B cell (primary cell): ENCODE results near the gene MRTO4. TPM values are rescaled to one million over a fixed set of nuclear protein-coding genes. Genes with fewer than 3 reads are reported as not detected.

Experiments
- ATAC-seq: fragments of 200-7000 bp; cut with Tn5 transposase; one replicate; pipeline ENCODE4 v1.10.0; 2021; ENCODE audit warnings: low read depth, mild to moderate bottlenecking, moderate number of reproducible peaks, moderate library complexity
- CTCF ChIA-PET: fragments of 350-600 bp; sonication (Branson Sonifier 250); formaldehyde crosslinking; loops from one replicate; lab custom pipeline; 2021; ENCODE audit warnings: antibody characterized with exemption, inconsistent platforms; lab: Charles Lee
- POLR2A ChIA-PET: fragments of 350-600 bp; sonication (Branson Sonifier 250); formaldehyde crosslinking; loops from one replicate; lab custom pipeline; 2021; ENCODE audit warnings: antibody characterized with exemption; lab: Charles Lee
- DNase-seq: peaks from one replicate; pipeline ENCODE4 v3.0.0; 2013
- H2AFZ ChIP-seq: 2 replicates; pipeline ENCODE4 v1.6.1; 2012; ENCODE audit warnings: mild to moderate bottlenecking, low read depth, low read length; ENCODE audit not compliant: insufficient read depth, poor library complexity, severe bottlenecking
- H3K27ac ChIP-seq, 2 donors: 1 replicate in 1 of 2; 2 replicates in 1 of 2; pipeline ENCODE4 v1.5.1; 2012 to 2013; ENCODE audit warnings: low read length in 2 of 2, mild to moderate bottlenecking in 2 of 2, moderate library complexity in 1 of 2
- H3K27me3 ChIP-seq, 4 experiments: fragments of 200-600 bp in 1 of 4; sonication (generic) in 1 of 4; replicated peaks in 1 of 4; 1 replicate in 2 of 4; 2 replicates in 2 of 4; pipeline versions ENCODE4 v1.6.1 to v1.7.0; 2013 to 2016; ENCODE audit warnings: low read length in 3 of 4, mild to moderate bottlenecking in 2 of 4, mixed read lengths in 1 of 4, moderate library complexity in 1 of 4; ENCODE audit not compliant: insufficient read depth in 4 of 4, control insufficient read depth in 3 of 4; ENCODE audit errors: control extremely low read depth in 1 of 4
- H3K36me3 ChIP-seq, 2 experiments: replicated peaks in 1 of 2; 1 replicate in 1 of 2; 2 replicates in 1 of 2; pipeline versions ENCODE4 v1.6.1 to v1.7.1; 2013; ENCODE audit warnings: low read length in 1 of 2; ENCODE audit not compliant: insufficient read depth in 2 of 2, control insufficient read depth in 1 of 2; ENCODE audit errors: control extremely low read depth in 1 of 2, extremely low read depth in 1 of 2
- H3K4me1 ChIP-seq, 2 donors: fragments of 200-600 bp in 1 of 2; sonication (generic) in 1 of 2; 1 replicate in 1 of 2; 2 replicates in 1 of 2; pipeline versions ENCODE4 v1.5.1 to v1.6.1; 2013 to 2017; ENCODE audit warnings: low read length in 2 of 2; ENCODE audit not compliant: control insufficient read depth in 2 of 2, insufficient read depth in 2 of 2
- H3K4me2 ChIP-seq: replicated peaks from 2 replicates; pipeline ENCODE3; 2012; ENCODE audit warnings: mild to moderate bottlenecking, low read depth, low read length; ENCODE audit not compliant: poor library complexity, severe bottlenecking
- H3K4me3 ChIP-seq, 5 experiments: fragments of 200-600 bp in 1 of 5; sonication (generic) in 1 of 5; 1 replicate in 3 of 5; 2 replicates in 2 of 5; pipeline versions ENCODE4 v1.5.1 to v1.7.0; 2011 to 2016; ENCODE audit warnings: low read length in 4 of 5, mild to moderate bottlenecking in 4 of 5, low read depth in 2 of 5, control low read depth in 1 of 5, moderate library complexity in 1 of 5; ENCODE audit not compliant: insufficient read depth in 1 of 5; ENCODE audit errors: control extremely low read depth in 1 of 5, extremely low read depth in 1 of 5
- H3K79me2 ChIP-seq: fragments of 200-600 bp; sonication (generic); one replicate; pipeline ENCODE4 v1.6.0; 2016; ENCODE audit warnings: low read length; ENCODE audit not compliant: control insufficient read depth, insufficient read depth
- H3K9ac ChIP-seq: fragments of 200-600 bp; sonication (generic); 2 replicates; pipeline ENCODE4 v1.6.1; 2017; ENCODE audit warnings: mild to moderate bottlenecking, low read length, moderate library complexity
- H3K9me3 ChIP-seq, 3 donors: one replicate each; pipeline versions ENCODE4 v1.6.1 to v1.7.1; 2013; ENCODE audit warnings: low read length in 2 of 3; ENCODE audit not compliant: control insufficient read depth in 2 of 3, insufficient read depth in 1 of 3; ENCODE audit errors: control extremely low read depth in 1 of 3
- H4K20me1 ChIP-seq: 2 replicates; pipeline ENCODE4 v1.6.0; 2012; ENCODE audit warnings: mild to moderate bottlenecking, low read length; ENCODE audit not compliant: insufficient read depth, control insufficient read depth, poor library complexity, severe bottlenecking
- H3K27ac Mint-ChIP-seq: one replicate; pipeline ENCODE4 v1.8.0; 2021; ENCODE audit warnings: mixed read lengths
- H3K27me3 Mint-ChIP-seq: one replicate; pipeline ENCODE4 v1.8.0; 2021; ENCODE audit warnings: mixed read lengths
- H3K4me1 Mint-ChIP-seq: one replicate; pipeline ENCODE4 v1.8.0; 2021; ENCODE audit warnings: mixed read lengths
- H3K4me3 Mint-ChIP-seq: one replicate; pipeline ENCODE4 v1.8.0; 2021; ENCODE audit warnings: mixed read lengths
- H3K9me3 Mint-ChIP-seq: one replicate; pipeline ENCODE4 v1.8.0; 2022; ENCODE audit warnings: mixed read lengths; ENCODE audit not compliant: insufficient read depth
- EZH2 ChIP-seq: IDR thresholded peaks from 2 replicates; pipeline ENCODE4 v1.6.1; 2012; ENCODE audit warnings: borderline replicate concordance, low read depth, mild to moderate bottlenecking, moderate library complexity, low read length; ENCODE audit not compliant: insufficient read depth, poor library complexity, severe bottlenecking
- WGBS: methylation state at CpG from one replicate; pipeline ENCODE4 v1.1.5; 2013; ENCODE audit warnings: missing lambda C conversion rate; ENCODE audit not compliant: insufficient coverage; 5-methylcytosine and 5-hydroxymethylcytosine counted together
- intact Hi-C: fragments of 100-400 bp; cut with micrococcal nuclease; formaldehyde crosslinking; loops from one replicate; pipeline ENCODE4 v1.10.0; 2022
- polyA plus RNA-seq: library from polyadenylated mRNA; depleted of rRNA; stranded (reverse); fragments of >200 nt; gene quantifications from 2 replicates; pipeline ENCODE4 v1.2.3, GENCODE V29; 2012
- total RNA-seq, 2 donors: library from RNA; stranded (reverse); fragments of 120-200 nt in 1 of 2; gene quantifications; 1 replicate in 1 of 2; 2 replicates in 1 of 2; pipeline versions ENCODE4 v1.2.3 to v1.2.4, GENCODE V29; 2013 to 2022
- TF ChIP-seq, protein P1 (sequence below): fragments of 200-600 bp; IDR thresholded peaks from one replicate; pipeline ENCODE4 v1.8.0; 2022; ENCODE audit warnings: antibody characterized with exemption, mild to moderate bottlenecking

The MRTO4 gene
- total and polyA plus RNA-seq, 2 donors (not counting 1 experiment from before 2014, with no cell fraction given) = 10.6 to 28.1 TPM

- POLR2A ChIA-PET = no interaction called here
- no peak overlapping the region for H3K4me2 ChIP-seq
- H3K9ac ChIP-seq = no peak overlapping the region
- H4K20me1 ChIP-seq = peaks cover 3% of the 10 kb centered on the region
- H3K9me3 ChIP-seq = no peaks in the 10 kb centered on the region
- intact Hi-C loops = no loop called here
- Mint-ChIP-seq H3K27me3 (no peaks in the 10 kb centered on the region), H3K27ac (no peak overlapping the region), H3K4me1 (no peaks in the 10 kb centered on the region), H3K9me3 (no peaks in the 10 kb centered on the region), H3K4me3 (no peak overlapping the region)
- H3K79me2 ChIP-seq = no peaks in the 10 kb centered on the region
- H3K27ac ChIP-seq = no peak overlapping the region
- H2AFZ ChIP-seq = no peak overlapping the region
- no peaks in the 10 kb centered on the region for H3K27me3 ChIP-seq
- no peak for TF ChIP-seq EZH2
- TF ChIP-seq, protein P1, sequence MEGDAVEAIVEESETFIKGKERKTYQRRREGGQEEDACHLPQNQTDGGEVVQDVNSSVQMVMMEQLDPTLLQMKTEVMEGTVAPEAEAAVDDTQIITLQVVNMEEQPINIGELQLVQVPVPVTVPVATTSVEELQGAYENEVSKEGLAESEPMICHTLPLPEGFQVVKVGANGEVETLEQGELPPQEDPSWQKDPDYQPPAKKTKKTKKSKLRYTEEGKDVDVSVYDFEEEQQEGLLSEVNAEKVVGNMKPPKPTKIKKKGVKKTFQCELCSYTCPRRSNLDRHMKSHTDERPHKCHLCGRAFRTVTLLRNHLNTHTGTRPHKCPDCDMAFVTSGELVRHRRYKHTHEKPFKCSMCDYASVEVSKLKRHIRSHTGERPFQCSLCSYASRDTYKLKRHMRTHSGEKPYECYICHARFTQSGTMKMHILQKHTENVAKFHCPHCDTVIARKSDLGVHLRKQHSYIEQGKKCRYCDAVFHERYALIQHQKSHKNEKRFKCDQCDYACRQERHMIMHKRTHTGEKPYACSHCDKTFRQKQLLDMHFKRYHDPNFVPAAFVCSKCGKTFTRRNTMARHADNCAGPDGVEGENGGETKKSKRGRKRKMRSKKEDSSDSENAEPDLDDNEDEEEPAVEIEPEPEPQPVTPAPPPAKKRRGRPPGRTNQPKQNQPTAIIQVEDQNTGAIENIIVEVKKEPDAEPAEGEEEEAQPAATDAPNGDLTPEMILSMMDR = no peak
- ATAC-seq = no peak
- no peak overlapping the region for H3K4me3 ChIP-seq
- H3K4me1 ChIP-seq = no peaks in the 10 kb centered on the region
- 92% methylated on average over 4 of the region's 5 CpGs for WGBS
- CTCF ChIA-PET = no interaction called here
- peaks cover 0 to 23% of the 10 kb centered on the region in 2 experiments for H3K36me3 ChIP-seq
- DNase-seq = no peak
Observed at GRCh38 chr1:19262047-19262446, 10.4 kb downstream of the MRTO4 start.

DNA sequence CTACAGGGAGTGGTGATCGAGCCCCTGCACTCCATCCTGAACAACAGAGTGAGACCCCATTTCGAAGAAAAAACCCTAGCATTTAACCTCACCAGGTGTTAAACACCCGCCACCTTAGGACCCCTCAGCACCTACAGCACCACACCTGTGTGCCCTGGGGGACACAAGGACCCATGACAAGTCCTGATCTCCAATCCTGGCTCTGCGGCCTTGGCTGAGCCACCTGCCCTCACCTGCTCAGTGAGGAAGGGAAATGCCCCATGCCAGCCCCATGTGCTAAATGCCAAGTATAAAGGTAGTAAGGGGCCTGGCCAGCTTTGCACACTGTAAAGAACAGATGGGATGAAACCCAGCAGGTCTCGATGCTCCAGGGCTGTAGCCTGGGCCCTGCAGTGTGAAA is 11.1 kb downstream of the MRTO4 start:
- ATAC-seq (no peak), DNase-seq (no peak)
- no peaks in the 10 kb centered on the region for H3K79me2 ChIP-seq
- no peaks in the 10 kb centered on the region for H3K9me3 ChIP-seq
- H3K36me3 ChIP-seq = peaks cover 0 to 16% of the 10 kb centered on the region in 2 experiments
- no peak overlapping the region for H3K4me2 ChIP-seq
- no peaks in the 10 kb centered on the region for H3K27me3 Mint-ChIP-seq
- ChIA-PET CTCF (no interaction called here), POLR2A (interaction anchor here (0.6 kb wide), 1 partner anchor 281 kb away, joined by 6 read pairs; no protein-coding TSS in a partner anchor)
- H2AFZ ChIP-seq = no peak overlapping the region
- intact Hi-C loops = no loop called here
- no peaks in the 10 kb centered on the region for H3K9me3 Mint-ChIP-seq
- H3K27me3 ChIP-seq = no peaks in the 10 kb centered on the region
- no peaks in the 10 kb centered on the region for H4K20me1 ChIP-seq
- H3K27ac ChIP-seq = no peak overlapping the region
- no peak overlapping the region for H3K4me3 Mint-ChIP-seq
- TF ChIP-seq EZH2 = no peak
- TF ChIP-seq, protein P1 = no peak
- no peaks in the 10 kb centered on the region for H3K4me1 ChIP-seq
- 88% methylated on average over 4 of the region's 5 CpGs for WGBS
- no peak overlapping the region for H3K27ac Mint-ChIP-seq
- H3K9ac ChIP-seq = no peak overlapping the region
- no peak overlapping the region for H3K4me3 ChIP-seq
- no peaks in the 10 kb centered on the region for H3K4me1 Mint-ChIP-seq
